Hepatocyte (in vitro differentiated cells): ENCODE data around the gene GATAD2A.

Experiments used
- EZH2 ChIP-seq: fragments of 200-600 bp; sonication (generic); IDR thresholded peaks from 2 replicates; pipeline ENCODE4 v1.6.1; 2016; ENCODE audit warnings: antibody characterized with exemption, mild to moderate bottlenecking, borderline replicate concordance
- EZH2phosphoT487 ChIP-seq: fragments of 200-600 bp; sonication (generic); IDR thresholded peaks from one replicate; pipeline ENCODE4 v1.6.1; 2018; ENCODE audit warnings: antibody characterized with exemption, mild to moderate bottlenecking, low read depth, moderate library complexity; ENCODE audit not compliant: unreplicated experiment, severe bottlenecking
- TF ChIP-seq, protein P1 (sequence below): fragments of 200-600 bp; sonication (generic); IDR thresholded peaks from 2 replicates; pipeline ENCODE4 v1.5.1; 2016; ENCODE audit warnings: antibody characterized with exemption, mild to moderate bottlenecking; ENCODE audit not compliant: poor library complexity

DNA sequence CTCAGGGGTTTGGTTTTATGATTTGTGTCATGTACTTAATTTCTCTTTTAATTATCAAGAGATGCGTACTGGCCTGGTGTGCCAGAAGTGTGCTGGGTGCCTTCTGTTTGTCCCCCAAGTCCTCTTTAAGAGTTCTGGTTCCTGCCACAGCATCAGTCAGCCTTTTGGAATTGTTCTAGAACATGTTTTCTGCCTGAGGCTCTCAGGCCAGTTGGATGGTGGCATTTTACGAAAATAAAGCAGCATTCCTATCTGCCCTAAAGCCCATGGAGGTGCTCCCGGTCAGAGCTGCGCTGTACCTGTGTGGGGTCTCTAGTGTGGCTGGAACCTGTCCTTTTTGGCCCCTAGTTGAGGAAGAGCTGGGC is 55.8 kb downstream of the GATAD2A start:
- TF ChIP-seq, protein P1, sequence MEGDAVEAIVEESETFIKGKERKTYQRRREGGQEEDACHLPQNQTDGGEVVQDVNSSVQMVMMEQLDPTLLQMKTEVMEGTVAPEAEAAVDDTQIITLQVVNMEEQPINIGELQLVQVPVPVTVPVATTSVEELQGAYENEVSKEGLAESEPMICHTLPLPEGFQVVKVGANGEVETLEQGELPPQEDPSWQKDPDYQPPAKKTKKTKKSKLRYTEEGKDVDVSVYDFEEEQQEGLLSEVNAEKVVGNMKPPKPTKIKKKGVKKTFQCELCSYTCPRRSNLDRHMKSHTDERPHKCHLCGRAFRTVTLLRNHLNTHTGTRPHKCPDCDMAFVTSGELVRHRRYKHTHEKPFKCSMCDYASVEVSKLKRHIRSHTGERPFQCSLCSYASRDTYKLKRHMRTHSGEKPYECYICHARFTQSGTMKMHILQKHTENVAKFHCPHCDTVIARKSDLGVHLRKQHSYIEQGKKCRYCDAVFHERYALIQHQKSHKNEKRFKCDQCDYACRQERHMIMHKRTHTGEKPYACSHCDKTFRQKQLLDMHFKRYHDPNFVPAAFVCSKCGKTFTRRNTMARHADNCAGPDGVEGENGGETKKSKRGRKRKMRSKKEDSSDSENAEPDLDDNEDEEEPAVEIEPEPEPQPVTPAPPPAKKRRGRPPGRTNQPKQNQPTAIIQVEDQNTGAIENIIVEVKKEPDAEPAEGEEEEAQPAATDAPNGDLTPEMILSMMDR: no peak
- TF ChIP-seq EZH2: no peak
- no peak for TF ChIP-seq EZH2phosphoT487
